Heart right ventricle (tissue), 16 donors: ENCODE results near the gene FOSL2. TPM values are rescaled to one million over a fixed set of nuclear protein-coding genes. Genes with fewer than 3 reads are reported as not detected.

Experiments
- ATAC-seq, 8 donors: fragments of 200-7000 bp; cut with Tn5 transposase; one replicate each; pipeline ENCODE4 v1.9.1; 2020; ENCODE audit warnings: mild to moderate bottlenecking in 8 of 8, moderate library complexity in 8 of 8, moderate number of reproducible peaks in 1 of 8
- DNase-seq, 2 donors: peaks; one replicate each; pipeline ENCODE4 v3.0.0-alpha.2; 2020
- H3K27ac ChIP-seq, 10 donors: fragments of 200-600 bp; sonication (generic) in 2 of 10; one replicate each; pipeline versions ENCODE4 v1.5.0 to v1.8.0; 2020 to 2022; ENCODE audit warnings: mild to moderate bottlenecking in 3 of 10
- H3K27me3 ChIP-seq, 7 donors: fragments of 200-600 bp; one replicate each; pipeline ENCODE4 v1.8.0; 2021 to 2022; ENCODE audit warnings: mild to moderate bottlenecking in 2 of 7
- H3K36me3 ChIP-seq, 9 donors: fragments of 200-600 bp; sonication (generic) in 1 of 9; one replicate each; pipeline versions ENCODE4 v1.5.0 to v1.8.0; 2020 to 2022; ENCODE audit warnings: mild to moderate bottlenecking in 2 of 9
- H3K4me1 ChIP-seq, 9 donors: fragments of 200-600 bp; sonication (generic) in 1 of 9; one replicate each; pipeline versions ENCODE4 v1.5.0 to v1.8.0; 2020 to 2022; ENCODE audit warnings: mild to moderate bottlenecking in 4 of 9
- H3K4me3 ChIP-seq, 10 donors: fragments of 200-600 bp; sonication (generic) in 2 of 10; one replicate each; pipeline versions ENCODE4 v1.5.0 to v1.8.0; 2020 to 2022; ENCODE audit warnings: mild to moderate bottlenecking in 7 of 10, moderate library complexity in 2 of 10
- H3K9me3 ChIP-seq, 11 donors: fragments of 200-600 bp in 10 of 11; sonication (generic) in 2 of 11; one replicate each; pipeline versions ENCODE4 v1.5.0 to v1.8.0; 2013 to 2022; ENCODE audit warnings: mild to moderate bottlenecking in 2 of 11, control low read depth in 1 of 11, moderate library complexity in 1 of 11
- CTCF ChIP-seq, 9 donors: fragments of 200-600 bp; sonication (generic) in 2 of 9; IDR thresholded peaks; one replicate each; pipeline versions ENCODE4 v1.5.0 to v1.8.0; 2021 to 2022; ENCODE audit warnings: antibody characterized with exemption in 9 of 9, mild to moderate bottlenecking in 5 of 9, moderate library complexity in 1 of 9
- WGBS, 2 donors: extraction: QIAGEN DNeasy Blood & Tissue Kit; methylation state at CpG; one replicate each; pipeline ENCODE4 v1.1.7; 2013; ENCODE audit warnings: inconsistent platforms in 1 of 2; 5-methylcytosine and 5-hydroxymethylcytosine counted together
- intact Hi-C, 10 donors: fragments of 100-400 bp; cut with DNase I; formaldehyde crosslinking; loops; one replicate each; pipeline versions ENCODE4 v1.11.1 to v1.14.2; 2022
- polyA plus RNA-seq, 2 donors: library from polyadenylated mRNA; stranded (reverse); fragments of 200-250 nt; gene quantifications; one replicate each; pipeline ENCODE4 v1.2.3, GENCODE V29; 2013
- total RNA-seq, 10 donors: library from RNA; stranded (reverse); fragmentation: NEBNext Ultra II Directional in 3 of 10; extraction: Animal tissue kit (Norgen Biotek cat#: 25700) in 3 of 10; gene quantifications; one replicate each; pipeline versions ENCODE4 v1.2.1 to v1.2.4, GENCODE V29; 2021 to 2023
- donor health status: Arrhythmogenic right ventricular cardiomyopathy.
- donor health status: ischemic (EF 13 %, LVEDD 7.1; RV severe dilation, severe dysfunction).
- donor health status: healthy with polysubstance abuse.
- donor health status: DM: no; HTN: yes; CAD: no.
- donor health status: DM: no; HTN: no; CAD: no.
- donor health status: ischemic (EF 25% LVEDD 6.9; RV normal size, moderate dysfunction).
- donor health status: ischemic (EF 25% LVEDD 5.7; RV mildly dilated, moderate dysfunction).
- donor health status: healthy.
- donor health status: DM: yes; HTN: yes; CAD: no.
- donor health status: Ischemic cardiomyopathy.
- donor health status: ischemic (EF 35%, LVEDD 5.7; RV mildly dilated, moderate dysfunction).
- donor health status: nonischemic (EF 11% LVEDD 7.7; RV severe dilation, severe dysfunction).
- donor health status: DM: yes; HTN: yes; CAD: no.
- donor health status: PGD.
- donor health status: ischemic (EF 29% LVEDD 5.4; RV normal size, mild dysfunction).
- donor health status: nonischemic (EF 23%, LVEDD 6.1; RV moderate dilation, normal function).

Gene FOSL2
- total and polyA plus RNA-seq, 12 donors, result 16.5 to 182 (median 54.8) TPM

GRCh38 chr2:28390746-28391563, 1.7 kb upstream of the FOSL2 start:
- no peaks in the 10 kb centered on the region for H3K9me3 ChIP-seq
- peak in 1 of 9 donors; percentile 4 for TF ChIP-seq CTCF (IDR thresholded peaks at IDR 0.05)
- peak; percentile 82 to 89 for DNase-seq
- intact Hi-C loops, result loop anchor here in 7 of 10 donors (1.0 to 10.0 kb wide), 23 partner anchors 56 to 686 kb away; partner anchors contain the start of genes BABAM2 (in 5 of the 7), RBKS (in 5 of the 7) and MRPL33 (in 4 of the 7)
- H3K27me3 ChIP-seq, result no peaks in the 10 kb centered on the region
- peak overlapping the region; percentile 51 to 99 (median 98) for H3K4me3 ChIP-seq
- peaks cover 0 to 5% (median 0%) of the 10 kb centered on the region in 9 donors for H3K36me3 ChIP-seq
- peaks cover 0 to 32% (median 21%) of the 10 kb centered on the region in 9 donors for H3K4me1 ChIP-seq
- peak; percentile 7 to 72 (median 46) for ATAC-seq
- 1% methylated on average over 49 of the region's 49 CpGs for WGBS, 2 donors
- peak overlapping the region; percentile 99 to 100 (median 100) for H3K27ac ChIP-seq

- WGBS, 2 donors, result 0 to 1% methylated on average over 63 to 70 of the region's 70 CpGs
- intact Hi-C loops, result loop anchor here in 7 of 10 donors (1.0 to 10.0 kb wide), 26 partner anchors 35 to 687 kb away; partner anchors contain the start of genes BABAM2 (in 6 of the 7), RBKS (in 6 of the 7) and MRPL33 (in 4 of the 7)
- Histone ChIP-seq H3K36me3 (peaks cover 0 to 5% (median 0%) of the 10 kb centered on the region in 9 donors), H3K4me1 (peaks cover 0 to 37% (median 27%) of the 10 kb centered on the region in 9 donors), H3K4me3 (peak overlapping the region; percentile 56 to 99 (median 98)), H3K27ac (peak overlapping the region; percentile 99 to 100 (median 100)), H3K27me3 (no peaks in the 10 kb centered on the region), H3K9me3 (no peaks in the 10 kb centered on the region)
- peak in 3 of 9 donors; percentile 2 to 20 (median 13) for TF ChIP-seq CTCF (IDR thresholded peaks at IDR 0.05)
- DNase-seq, result peak; percentile 93
- ATAC-seq, result peak; percentile 18 to 66 (median 58)
Measured at GRCh38 chr2:28391564-28392296, 928 bp upstream of the FOSL2 start.

- intact Hi-C loops, result loop anchor here in 7 of 10 donors (2.0 to 10.0 kb wide), 21 partner anchors 36 to 688 kb away; partner anchors contain the start of genes MRPL33 (in 4 of the 7), BABAM2 (in 3 of the 7) and RBKS (in 3 of the 7)
- H3K36me3 ChIP-seq, result peaks cover 0 to 20% (median 0%) of the 10 kb centered on the region in 9 donors
- DNase-seq, result peak; percentile 76 to 82
- TF ChIP-seq CTCF (IDR thresholded peaks at IDR 0.05), result no peak
- ATAC-seq, result peak in 5 of 8 donors; percentile 4 to 26 (median 9)
- no peaks in the 10 kb centered on the region for H3K9me3 ChIP-seq
- peak overlapping the region; percentile 99 to 100 (median 100) for H3K27ac ChIP-seq
- 0 to 1% methylated on average over 70 to 81 of the region's 81 CpGs for WGBS, 2 donors
- no peaks in the 10 kb centered on the region for H3K27me3 ChIP-seq
- H3K4me3 ChIP-seq, result peak overlapping the region; percentile 53 to 99 (median 98)
- peaks cover 5 to 53% (median 34%) of the 10 kb centered on the region in 9 donors for H3K4me1 ChIP-seq
Measured at GRCh38 chr2:28393114-28393836, 617 bp downstream of the FOSL2 start.
